Astrocyte (in vitro differentiated cells and primary cell): ENCODE data around the gene DQX1. TPM values are rescaled to one million over a fixed set of nuclear protein-coding genes. Genes with fewer than 3 reads are reported as not detected.

Experiments
- DNase-seq: peaks from one replicate; pipeline ENCODE4 v3.0.0-alpha.2; 2010; ENCODE audit warnings: low read depth
- FAIRE-seq: peaks from 2 replicates; lab custom pipeline; 2011; peaks lifted over from hg19 to GRCh38; lab: Jason Lieb, UNC
- H2AFZ ChIP-seq: 2 replicates; pipeline ENCODE4 v1.6.0; 2012; ENCODE audit warnings: low read depth, low read length, inconsistent platforms
- H3K27ac ChIP-seq: 2 replicates; pipeline ENCODE4 v1.5.1; 2011; ENCODE audit warnings: low read depth, low read length, inconsistent platforms
- H3K27me3 ChIP-seq: 2 replicates; pipeline ENCODE4 v1.6.0; 2011; ENCODE audit warnings: low read length, inconsistent platforms; ENCODE audit not compliant: insufficient read depth
- H3K36me3 ChIP-seq: 2 replicates; pipeline ENCODE4 v1.5.1; 2011; ENCODE audit warnings: low read length, inconsistent platforms; ENCODE audit not compliant: insufficient read depth
- H3K4me1 ChIP-seq: 2 replicates; pipeline ENCODE4 v1.5.1; 2011; ENCODE audit warnings: low read length, inconsistent platforms; ENCODE audit not compliant: insufficient read depth
- H3K4me2 ChIP-seq: 2 replicates; pipeline ENCODE4 v1.6.0; 2012; ENCODE audit warnings: low read length, inconsistent platforms
- H3K4me3 ChIP-seq: 2 replicates; pipeline ENCODE4 v1.5.1; 2011; ENCODE audit warnings: low read depth, mild to moderate bottlenecking, low read length, inconsistent platforms; ENCODE audit not compliant: insufficient read depth
- H3K79me2 ChIP-seq: 2 replicates; pipeline ENCODE4 v1.6.0; 2012; ENCODE audit warnings: mild to moderate bottlenecking, low read length, inconsistent platforms; ENCODE audit not compliant: insufficient read depth
- H3K9ac ChIP-seq: 2 replicates; pipeline ENCODE4 v1.6.0; 2012; ENCODE audit warnings: mild to moderate bottlenecking, low read length, inconsistent platforms
- H3K9me3 ChIP-seq: 2 replicates; pipeline ENCODE4 v1.5.1; 2012; ENCODE audit warnings: low read depth, mild to moderate bottlenecking, low read length, inconsistent platforms; ENCODE audit not compliant: insufficient read depth
- H4K20me1 ChIP-seq: 2 replicates; pipeline ENCODE4 v1.6.0; 2012; ENCODE audit warnings: low read length, inconsistent platforms; ENCODE audit not compliant: insufficient read depth
- H3K27ac Mint-ChIP-seq: one replicate; pipeline ENCODE4 v1.8.0; 2021; ENCODE audit warnings: mild to moderate bottlenecking, mixed read lengths; ENCODE audit not compliant: unreplicated experiment
- H3K27me3 Mint-ChIP-seq: one replicate; pipeline ENCODE4 v1.8.0; 2021; ENCODE audit warnings: low read depth, mixed read lengths; ENCODE audit not compliant: unreplicated experiment
- H3K36me3 Mint-ChIP-seq: one replicate; pipeline ENCODE4 v1.8.0; 2021; ENCODE audit warnings: low read depth, mixed read lengths; ENCODE audit not compliant: unreplicated experiment
- H3K4me1 Mint-ChIP-seq: one replicate; pipeline ENCODE4 v1.8.0; 2021; ENCODE audit warnings: low read depth, mixed read lengths; ENCODE audit not compliant: unreplicated experiment
- H3K4me3 Mint-ChIP-seq: one replicate; pipeline ENCODE4 v1.8.0; 2021; ENCODE audit warnings: mild to moderate bottlenecking, moderate library complexity, mixed read lengths; ENCODE audit not compliant: unreplicated experiment
- H3K9me3 Mint-ChIP-seq: one replicate; pipeline ENCODE4 v1.8.0; 2021; ENCODE audit warnings: mild to moderate bottlenecking, mixed read lengths; ENCODE audit not compliant: unreplicated experiment
- EZH2 ChIP-seq: IDR thresholded peaks from 2 replicates; pipeline ENCODE4 v1.6.1; 2012; ENCODE audit warnings: mild to moderate bottlenecking, low read length, inconsistent platforms; ENCODE audit not compliant: insufficient read depth
- total RNA-seq: library from RNA; stranded (reverse); gene quantifications from 2 replicates; pipeline ENCODE4 v1.2.1, GENCODE V29; 2021
- TF ChIP-seq, protein P1 (sequence below): IDR thresholded peaks from 2 replicates; pipeline ENCODE4 v1.5.1; 2011; ENCODE audit warnings: low read depth, mild to moderate bottlenecking, inconsistent platforms, low read length, moderate library complexity; ENCODE audit not compliant: insufficient read depth

DQX1 gene
- total RNA-seq, 1 donor from 2014 or later = 0.73 TPM

DNA sequence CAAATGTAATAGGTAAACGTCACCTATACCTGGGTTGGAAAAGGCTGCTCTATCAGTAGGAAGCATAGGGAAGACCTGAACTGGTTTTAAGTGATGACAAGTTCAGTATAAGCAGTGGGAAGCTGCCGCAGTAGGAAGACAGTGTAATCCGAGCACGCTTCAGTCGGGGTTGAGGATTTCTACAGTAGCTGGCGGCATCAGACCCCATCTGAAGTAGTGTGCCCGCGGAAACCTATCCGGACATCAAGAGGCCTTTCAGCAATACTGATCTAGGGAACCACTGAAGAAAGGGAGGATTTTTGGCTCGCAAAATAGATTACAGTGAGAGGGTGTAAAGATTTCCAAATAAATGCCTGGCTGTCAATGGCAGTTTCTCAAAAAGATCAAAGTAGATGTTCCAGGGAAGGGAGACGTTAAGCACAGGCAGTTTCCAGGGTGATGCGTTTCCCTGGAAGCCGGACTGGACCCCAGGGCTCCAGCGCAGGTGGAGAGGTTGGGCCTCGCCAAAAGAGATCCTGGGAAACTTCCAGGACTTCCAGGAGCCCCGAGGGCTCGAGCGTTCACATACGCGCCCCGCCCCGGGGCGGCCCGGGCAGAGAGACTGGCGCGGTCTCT is 22.4 kb upstream of the DQX1 start:
- H3K4me2 ChIP-seq = peak overlapping the region; percentile 92
- peak overlapping the region; percentile 67 for H3K9ac ChIP-seq
- peak overlapping the region; percentile 54 for H3K4me3 ChIP-seq
- peaks cover 6% of the 10 kb centered on the region for H4K20me1 ChIP-seq
- Mint-ChIP-seq H3K36me3 (peaks cover 2% of the 10 kb centered on the region), H3K9me3 (no peaks in the 10 kb centered on the region), H3K4me1 (peaks cover 8% of the 10 kb centered on the region), H3K27me3 (peaks cover 7% of the 10 kb centered on the region), H3K27ac (peak overlapping the region; percentile 50), H3K4me3 (peak overlapping the region; percentile 87)
- H3K27ac ChIP-seq = no peak overlapping the region
- no peaks in the 10 kb centered on the region for H3K36me3 ChIP-seq
- no peaks in the 10 kb centered on the region for H3K27me3 ChIP-seq
- H3K79me2 ChIP-seq = peaks cover 44% of the 10 kb centered on the region
- peak overlapping the region; percentile 78 for H2AFZ ChIP-seq
- FAIRE-seq = no peak
- H3K9me3 ChIP-seq = no peaks in the 10 kb centered on the region
- peaks cover 24% of the 10 kb centered on the region for H3K4me1 ChIP-seq
- DNase-seq = no peak
- TF ChIP-seq, protein P1, sequence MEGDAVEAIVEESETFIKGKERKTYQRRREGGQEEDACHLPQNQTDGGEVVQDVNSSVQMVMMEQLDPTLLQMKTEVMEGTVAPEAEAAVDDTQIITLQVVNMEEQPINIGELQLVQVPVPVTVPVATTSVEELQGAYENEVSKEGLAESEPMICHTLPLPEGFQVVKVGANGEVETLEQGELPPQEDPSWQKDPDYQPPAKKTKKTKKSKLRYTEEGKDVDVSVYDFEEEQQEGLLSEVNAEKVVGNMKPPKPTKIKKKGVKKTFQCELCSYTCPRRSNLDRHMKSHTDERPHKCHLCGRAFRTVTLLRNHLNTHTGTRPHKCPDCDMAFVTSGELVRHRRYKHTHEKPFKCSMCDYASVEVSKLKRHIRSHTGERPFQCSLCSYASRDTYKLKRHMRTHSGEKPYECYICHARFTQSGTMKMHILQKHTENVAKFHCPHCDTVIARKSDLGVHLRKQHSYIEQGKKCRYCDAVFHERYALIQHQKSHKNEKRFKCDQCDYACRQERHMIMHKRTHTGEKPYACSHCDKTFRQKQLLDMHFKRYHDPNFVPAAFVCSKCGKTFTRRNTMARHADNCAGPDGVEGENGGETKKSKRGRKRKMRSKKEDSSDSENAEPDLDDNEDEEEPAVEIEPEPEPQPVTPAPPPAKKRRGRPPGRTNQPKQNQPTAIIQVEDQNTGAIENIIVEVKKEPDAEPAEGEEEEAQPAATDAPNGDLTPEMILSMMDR = no peak
- no peak for TF ChIP-seq EZH2

DNA sequence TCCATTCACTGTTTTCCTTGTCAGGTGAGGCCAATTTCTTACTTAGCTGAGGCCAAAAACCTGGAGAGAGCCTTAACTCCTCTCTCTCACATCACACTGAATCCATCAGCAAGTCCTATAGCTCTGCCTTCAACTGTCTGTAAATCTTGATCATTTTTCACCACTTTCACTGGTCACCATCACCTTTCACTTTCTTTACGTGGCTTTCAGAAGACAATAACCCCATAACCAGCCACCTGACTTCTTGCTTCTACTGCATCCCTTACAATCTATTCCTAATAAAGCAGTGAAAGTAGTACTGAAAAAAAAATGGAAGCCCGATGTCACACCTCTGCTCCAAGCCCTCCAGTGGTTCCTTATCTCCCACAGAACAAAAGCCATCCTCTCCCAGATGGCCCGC is 20.0 kb upstream of the DQX1 start:
- peaks cover 2% of the 10 kb centered on the region for H3K36me3 Mint-ChIP-seq
- no peaks in the 10 kb centered on the region for H3K27me3 ChIP-seq
- DNase-seq (no peak), FAIRE-seq (no peak)
- H3K4me1 ChIP-seq = peaks cover 21% of the 10 kb centered on the region
- no peak for TF ChIP-seq EZH2
- TF ChIP-seq, protein P1 = no peak
- H3K4me3 ChIP-seq = no peak overlapping the region
- H3K4me2 ChIP-seq = no peak overlapping the region
- no peak overlapping the region for H3K27ac Mint-ChIP-seq
- H3K9me3 ChIP-seq = no peaks in the 10 kb centered on the region
- H3K36me3 ChIP-seq = no peaks in the 10 kb centered on the region
- no peak overlapping the region for H3K4me3 Mint-ChIP-seq
- no peak overlapping the region for H3K9ac ChIP-seq
- no peak overlapping the region for H2AFZ ChIP-seq
- no peaks in the 10 kb centered on the region for H3K9me3 Mint-ChIP-seq
- peaks cover 8% of the 10 kb centered on the region for H3K4me1 Mint-ChIP-seq
- peaks cover 20% of the 10 kb centered on the region for H3K79me2 ChIP-seq
- peaks cover 7% of the 10 kb centered on the region for H3K27me3 Mint-ChIP-seq
- H3K27ac ChIP-seq = no peak overlapping the region
- H4K20me1 ChIP-seq = peaks cover 6% of the 10 kb centered on the region

DNA sequence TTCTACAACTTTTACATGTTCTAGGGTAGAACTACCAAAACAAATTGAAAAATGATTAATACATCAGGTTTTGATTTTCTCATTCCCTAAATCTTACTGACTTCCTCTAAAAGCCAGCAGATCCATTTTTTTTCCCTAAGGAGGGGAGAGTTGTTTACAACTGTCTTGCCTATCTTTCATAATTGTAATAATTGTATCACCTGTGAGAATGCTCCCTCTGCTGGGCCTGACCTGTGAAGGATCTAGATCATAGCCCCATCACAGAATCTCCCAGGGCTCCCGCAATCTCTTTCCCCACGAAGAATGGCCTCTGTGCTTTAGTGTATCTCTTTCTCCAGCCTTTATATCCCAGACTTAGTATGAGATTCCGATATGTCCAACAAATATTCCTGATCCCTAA is 18.6 kb upstream of the DQX1 start:
- H3K9me3 ChIP-seq = no peaks in the 10 kb centered on the region
- Mint-ChIP-seq H3K27me3 (peaks cover 2% of the 10 kb centered on the region), H3K4me1 (peaks cover 3% of the 10 kb centered on the region), H3K9me3 (no peaks in the 10 kb centered on the region), H3K4me3 (no peak overlapping the region), H3K27ac (no peak overlapping the region), H3K36me3 (peaks cover 2% of the 10 kb centered on the region)
- no peak overlapping the region for H2AFZ ChIP-seq
- no peak for FAIRE-seq
- no peak overlapping the region for H3K9ac ChIP-seq
- peaks cover 11% of the 10 kb centered on the region for H3K4me1 ChIP-seq
- no peak overlapping the region for H3K4me3 ChIP-seq
- TF ChIP-seq, protein P1 = no peak
- TF ChIP-seq EZH2 = no peak
- H3K4me2 ChIP-seq = no peak overlapping the region
- no peaks in the 10 kb centered on the region for H3K36me3 ChIP-seq
- no peak overlapping the region for H3K27ac ChIP-seq
- DNase-seq = no peak
- no peaks in the 10 kb centered on the region for H4K20me1 ChIP-seq
- peaks cover 7% of the 10 kb centered on the region for H3K79me2 ChIP-seq
- no peaks in the 10 kb centered on the region for H3K27me3 ChIP-seq
